Adipocyte (in vitro differentiated cells): Measurements from ENCODE around the gene MGAM2.

ENCODE experiments used
- DNase-seq: peaks from one replicate; pipeline ENCODE4 v3.0.0-alpha.2; 2015; ENCODE audit warnings: low read depth
- H3K27me3 ChIP-seq: replicated peaks from 2 replicates; pipeline ENCODE4 v1.7.0; 2013; ENCODE audit warnings: mild to moderate bottlenecking, low read length, moderate library complexity; ENCODE audit not compliant: control insufficient read depth, insufficient read depth
- H3K36me3 ChIP-seq: 2 replicates; pipeline ENCODE4 v1.7.0; 2013; ENCODE audit warnings: low read length, mild to moderate bottlenecking, moderate library complexity; ENCODE audit not compliant: control insufficient read depth, insufficient read depth, severe bottlenecking
- H3K4me1 ChIP-seq: 2 replicates; pipeline ENCODE4 v1.7.0; 2013; ENCODE audit warnings: mild to moderate bottlenecking, low read length, moderate library complexity; ENCODE audit not compliant: control insufficient read depth, insufficient read depth
- H3K4me3 ChIP-seq: 2 replicates; pipeline ENCODE4 v1.7.0; 2013; ENCODE audit warnings: mild to moderate bottlenecking, low read length, moderate library complexity
- H3K9ac ChIP-seq: 2 replicates; pipeline ENCODE4 v1.7.0; 2013; ENCODE audit warnings: mild to moderate bottlenecking, low read length, moderate library complexity
- H3K9me3 ChIP-seq: 2 replicates; pipeline ENCODE4 v1.7.0; 2013; ENCODE audit warnings: mild to moderate bottlenecking, low read length, moderate library complexity; ENCODE audit not compliant: control insufficient read depth

Gene MGAM2

DNA sequence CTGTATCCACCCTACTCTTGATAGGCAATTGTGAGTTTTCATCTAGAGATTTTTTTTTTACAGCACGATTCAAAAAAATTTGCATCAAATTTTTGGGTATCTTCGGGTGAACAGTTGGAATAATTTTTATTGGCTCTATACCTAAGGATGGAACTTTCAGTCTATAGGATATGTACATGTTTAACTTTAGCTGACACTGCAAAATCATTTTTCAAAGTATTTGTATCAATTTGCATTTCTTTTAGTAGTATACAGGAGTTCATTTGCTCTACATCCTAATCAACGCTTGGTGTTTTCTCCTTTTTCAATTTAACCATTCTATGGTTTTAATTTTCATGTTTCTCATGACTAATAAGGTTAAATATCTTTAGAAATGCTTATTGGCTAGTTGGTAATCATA lies 11.7 kb downstream of the MGAM2 start:
- no peaks in the 10 kb centered on the region for H3K9me3 ChIP-seq
- no peaks in the 10 kb centered on the region for H3K4me1 ChIP-seq
- H3K36me3 ChIP-seq: no peaks in the 10 kb centered on the region
- no peak overlapping the region for H3K9ac ChIP-seq
- H3K27me3 ChIP-seq: no peaks in the 10 kb centered on the region
- H3K4me3 ChIP-seq: no peak overlapping the region
- no peak for DNase-seq

DNA sequence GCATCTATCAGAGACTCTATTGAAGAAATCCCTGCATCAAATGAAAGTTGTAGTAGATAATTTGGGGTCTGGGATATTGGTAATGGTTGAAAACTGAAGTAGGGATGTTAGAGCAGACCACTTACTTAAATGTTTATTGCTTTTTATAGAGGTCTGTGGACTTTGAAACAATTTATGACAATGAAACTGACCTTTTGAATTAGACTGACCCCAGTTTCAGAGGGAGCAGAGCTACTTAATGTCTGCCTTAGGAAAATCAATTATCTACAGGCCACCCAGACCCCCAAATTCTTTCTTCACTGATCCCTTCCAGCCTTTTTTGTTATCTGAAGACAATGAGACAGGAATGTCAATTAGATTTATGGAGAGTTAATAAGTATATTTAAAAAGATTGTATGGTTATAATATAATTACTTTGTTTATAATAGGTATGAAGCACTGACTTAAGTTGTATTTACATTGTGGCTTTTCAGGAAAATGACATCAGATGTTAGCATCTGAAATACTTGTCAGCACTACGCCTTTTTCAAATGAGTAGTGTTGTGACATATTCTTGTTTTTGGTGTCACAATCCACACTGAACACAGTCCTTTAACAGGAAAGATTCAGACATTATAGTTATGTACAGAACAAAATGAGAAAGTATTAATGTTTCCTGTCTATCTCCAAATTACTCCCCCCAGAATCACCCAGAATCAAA lies 13.9 kb downstream of the MGAM2 start:
- H3K4me1 ChIP-seq: no peaks in the 10 kb centered on the region

DNA sequence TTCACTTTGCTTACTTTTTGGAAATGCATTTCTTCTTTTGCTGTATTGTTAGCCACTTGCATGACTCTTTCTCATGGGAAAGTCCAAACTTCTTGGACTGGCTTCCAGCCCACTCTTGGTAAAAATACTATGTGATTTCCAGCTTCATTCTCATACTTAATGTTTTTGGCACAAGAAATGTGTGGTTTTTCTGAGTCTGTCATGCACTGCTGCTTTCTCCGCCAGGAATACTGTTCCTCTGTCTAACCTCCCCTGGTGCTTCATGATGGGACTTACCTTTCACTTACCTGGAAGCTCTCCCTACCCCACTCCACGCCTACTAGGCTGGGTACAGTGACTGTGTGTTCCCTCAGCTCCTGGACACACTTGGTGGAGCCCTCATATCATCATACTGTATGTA lies 18.7 kb downstream of the MGAM2 start:
- no peak overlapping the region for H3K9ac ChIP-seq

More for the DNA sequence above, 13.9 kb downstream of the MGAM2 start:
- DNase-seq: no peak
- Histone ChIP-seq H3K9ac (no peak overlapping the region), H3K27me3 (no peaks in the 10 kb centered on the region), H3K9me3 (no peaks in the 10 kb centered on the region), H3K36me3 (no peaks in the 10 kb centered on the region), H3K4me3 (no peak overlapping the region)

DNA sequence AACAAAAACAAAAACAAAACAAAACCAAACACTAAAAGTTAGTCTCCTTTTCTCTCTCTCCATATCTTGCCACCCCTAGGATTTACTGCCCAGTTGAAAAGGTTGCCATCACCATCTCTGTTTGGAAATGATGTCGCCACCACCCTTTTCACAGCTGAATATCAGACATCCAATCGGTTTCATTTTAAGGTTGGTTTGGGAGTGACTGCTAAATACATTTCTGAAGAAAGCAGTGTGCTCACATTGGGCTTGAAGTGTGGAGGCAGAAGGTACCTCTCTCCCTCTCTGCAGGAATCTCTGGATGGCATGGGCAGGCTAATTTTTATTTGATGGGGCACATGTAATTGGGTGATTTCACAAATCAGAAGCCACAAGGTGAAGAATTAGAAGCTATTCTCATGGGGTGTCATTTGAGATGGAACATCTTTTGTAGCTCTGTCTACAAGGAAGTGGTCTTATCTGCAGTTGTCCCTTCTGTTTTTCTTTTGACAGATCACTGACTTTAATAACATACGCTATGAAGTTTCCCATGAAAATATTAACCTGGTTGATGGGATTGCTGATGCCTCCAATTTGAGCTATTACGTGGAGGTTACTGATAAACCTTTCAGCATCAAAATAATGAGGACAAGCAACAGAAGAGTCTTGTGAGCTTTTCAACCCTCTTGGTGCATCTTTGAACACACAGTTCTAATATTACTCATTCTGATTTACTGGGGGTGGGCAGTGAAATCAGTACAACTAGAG lies 20.1 kb downstream of the MGAM2 start:
- DNase-seq: no peak
- Histone ChIP-seq H3K4me3 (no peak overlapping the region), H3K4me1 (no peaks in the 10 kb centered on the region), H3K9ac (no peak overlapping the region), H3K9me3 (no peaks in the 10 kb centered on the region), H3K36me3 (no peaks in the 10 kb centered on the region), H3K27me3 (no peaks in the 10 kb centered on the region)

More for the DNA sequence above, 18.7 kb downstream of the MGAM2 start:
- Histone ChIP-seq H3K4me1 (no peaks in the 10 kb centered on the region), H3K9me3 (no peaks in the 10 kb centered on the region), H3K36me3 (no peaks in the 10 kb centered on the region), H3K27me3 (no peaks in the 10 kb centered on the region), H3K4me3 (no peak overlapping the region)
- DNase-seq: no peak

DNA sequence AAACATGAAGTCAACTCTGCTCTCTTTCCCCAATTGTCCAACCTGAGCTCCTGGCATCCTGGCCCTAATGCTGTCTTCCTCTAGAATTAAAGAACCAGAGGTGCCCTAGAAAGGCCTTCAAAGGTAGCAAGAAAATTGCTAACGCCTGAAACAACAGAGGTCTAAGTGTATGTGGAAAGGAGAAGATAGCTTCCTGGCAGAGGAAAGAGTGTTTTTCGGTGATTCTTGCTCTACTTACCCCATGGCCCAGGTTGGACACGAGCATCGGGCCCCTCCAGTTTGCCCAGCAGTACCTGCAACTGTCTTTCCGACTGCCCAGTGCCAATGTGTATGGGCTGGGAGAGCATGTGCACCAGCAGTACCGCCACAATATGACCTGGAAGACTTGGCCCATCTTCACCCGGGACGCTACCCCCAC lies 22.2 kb downstream of the MGAM2 start:
- no peaks in the 10 kb centered on the region for H3K27me3 ChIP-seq
- H3K9me3 ChIP-seq: no peaks in the 10 kb centered on the region
- DNase-seq: no peak
- H3K4me1 ChIP-seq: no peaks in the 10 kb centered on the region
- H3K4me3 ChIP-seq: no peak overlapping the region
- H3K9ac ChIP-seq: no peak overlapping the region
- H3K36me3 ChIP-seq: no peaks in the 10 kb centered on the region

DNA sequence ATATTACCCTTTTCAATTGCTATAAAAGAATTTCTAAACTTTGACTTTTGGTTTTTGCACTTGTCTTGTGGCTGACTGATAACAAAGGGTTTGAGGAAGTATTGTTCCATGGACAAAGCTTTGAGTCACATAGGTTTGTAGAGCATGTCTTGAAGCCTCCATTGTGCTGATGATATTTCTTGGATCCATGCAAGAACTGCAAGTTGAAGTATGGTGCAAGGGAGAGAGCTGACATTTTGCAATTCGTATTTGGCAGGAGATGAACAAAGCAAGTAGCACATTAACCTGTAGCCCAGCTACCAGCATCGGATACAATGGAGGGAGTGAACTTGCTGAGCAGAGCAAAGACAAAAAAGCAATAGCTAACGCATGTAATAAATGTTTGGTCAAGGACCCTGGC lies 23.4 kb downstream of the MGAM2 start:
- H3K9me3 ChIP-seq: no peaks in the 10 kb centered on the region
- no peaks in the 10 kb centered on the region for H3K27me3 ChIP-seq
- DNase-seq: no peak
- no peaks in the 10 kb centered on the region for H3K4me1 ChIP-seq
- H3K36me3 ChIP-seq: no peaks in the 10 kb centered on the region
- no peak overlapping the region for H3K4me3 ChIP-seq
- H3K9ac ChIP-seq: no peak overlapping the region

DNA sequence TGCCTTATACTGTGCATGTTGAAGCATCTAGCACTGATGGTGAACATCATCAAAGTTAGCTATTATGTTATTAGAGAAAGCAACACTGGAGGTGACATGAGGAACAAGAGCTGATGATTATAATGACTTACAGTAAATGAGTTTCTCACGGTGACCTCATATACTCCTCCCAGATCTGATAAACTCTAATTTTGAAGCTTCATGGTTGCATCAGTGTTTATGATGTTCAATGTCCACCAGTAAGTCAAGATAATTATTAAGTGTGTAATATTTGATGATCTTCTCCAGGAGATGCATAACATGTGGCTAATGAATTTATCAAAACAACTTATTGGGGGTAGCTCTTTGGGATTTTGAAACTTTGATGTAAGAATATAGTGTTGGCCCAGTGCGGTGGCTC lies 27.5 kb downstream of the MGAM2 start:
- no peak for DNase-seq
- H3K27me3 ChIP-seq: no peaks in the 10 kb centered on the region
- no peaks in the 10 kb centered on the region for H3K36me3 ChIP-seq
- no peak overlapping the region for H3K9ac ChIP-seq
- H3K9me3 ChIP-seq: no peaks in the 10 kb centered on the region
- H3K4me3 ChIP-seq: no peak overlapping the region
- H3K4me1 ChIP-seq: no peaks in the 10 kb centered on the region

DNA sequence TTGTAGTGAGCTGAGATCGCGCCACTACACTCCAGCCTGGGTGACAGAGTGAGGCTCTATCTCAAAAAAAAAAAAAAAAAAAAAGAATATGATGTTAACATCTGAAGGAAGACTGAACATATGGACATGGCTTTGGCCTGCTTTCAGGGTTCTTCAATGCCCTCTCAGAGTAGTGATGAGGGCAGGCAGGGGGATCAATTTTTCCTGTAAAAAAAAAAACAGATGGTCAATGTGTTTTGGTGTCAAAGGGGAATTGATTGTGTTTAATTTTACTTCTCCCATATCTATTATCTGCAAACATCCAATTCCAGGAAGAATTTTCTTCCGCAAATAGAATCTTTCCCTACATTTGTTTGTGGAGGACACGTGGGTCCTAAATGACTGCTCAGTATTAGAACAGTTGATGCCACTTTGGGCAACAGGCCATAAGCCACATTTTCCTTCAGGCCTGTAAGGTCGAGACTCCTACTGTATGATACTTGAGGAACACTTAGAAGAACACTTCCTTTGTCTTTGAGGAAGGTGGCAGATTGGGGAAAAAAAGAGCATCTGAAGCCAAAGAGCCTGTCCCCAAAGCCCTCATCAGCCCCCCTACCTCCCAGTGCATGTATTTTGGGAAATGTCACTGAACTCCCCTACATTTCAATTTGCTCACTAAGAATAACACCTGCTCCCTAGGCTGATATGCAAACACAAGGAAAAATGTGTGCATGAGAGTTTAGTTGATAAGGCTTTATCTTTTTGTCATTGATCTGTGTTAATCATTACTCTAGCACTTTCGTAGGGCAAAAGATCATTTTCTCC lies 28.3 kb downstream of the MGAM2 start:
- H3K4me1 ChIP-seq: no peaks in the 10 kb centered on the region
- no peaks in the 10 kb centered on the region for H3K36me3 ChIP-seq
- DNase-seq: no peak
- no peaks in the 10 kb centered on the region for H3K9me3 ChIP-seq
- no peaks in the 10 kb centered on the region for H3K27me3 ChIP-seq
- no peak overlapping the region for H3K9ac ChIP-seq
- H3K4me3 ChIP-seq: no peak overlapping the region

DNA sequence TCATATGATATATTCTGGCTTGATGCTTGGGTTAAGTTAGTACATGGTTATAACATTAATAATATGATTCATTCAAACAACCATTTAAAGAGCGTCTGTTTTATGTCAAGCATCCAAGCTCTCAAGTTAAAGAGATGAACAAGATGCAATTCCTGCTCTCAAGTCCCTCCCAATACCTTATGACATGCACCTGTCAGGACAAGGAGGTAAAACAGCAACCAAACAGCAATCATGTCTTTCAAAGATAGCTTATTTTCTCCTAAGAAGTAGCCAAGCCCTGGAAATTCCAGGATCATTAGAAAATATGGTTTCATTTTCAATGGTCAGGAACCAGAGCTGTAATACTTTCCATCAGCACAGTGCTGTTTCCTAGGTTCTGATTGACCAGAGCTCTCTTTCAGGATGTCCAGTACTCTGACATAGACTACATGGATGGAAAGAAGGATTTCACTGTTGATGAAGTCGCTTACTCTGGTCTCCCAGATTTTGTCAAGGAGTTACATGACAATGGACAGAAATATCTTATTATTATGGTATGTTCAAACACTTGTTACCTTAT lies 29.0 kb downstream of the MGAM2 start:
- no peaks in the 10 kb centered on the region for H3K27me3 ChIP-seq
- no peaks in the 10 kb centered on the region for H3K36me3 ChIP-seq
- no peak for DNase-seq
- no peak overlapping the region for H3K4me3 ChIP-seq
- no peaks in the 10 kb centered on the region for H3K9me3 ChIP-seq
- no peak overlapping the region for H3K9ac ChIP-seq
- no peaks in the 10 kb centered on the region for H3K4me1 ChIP-seq

DNA sequence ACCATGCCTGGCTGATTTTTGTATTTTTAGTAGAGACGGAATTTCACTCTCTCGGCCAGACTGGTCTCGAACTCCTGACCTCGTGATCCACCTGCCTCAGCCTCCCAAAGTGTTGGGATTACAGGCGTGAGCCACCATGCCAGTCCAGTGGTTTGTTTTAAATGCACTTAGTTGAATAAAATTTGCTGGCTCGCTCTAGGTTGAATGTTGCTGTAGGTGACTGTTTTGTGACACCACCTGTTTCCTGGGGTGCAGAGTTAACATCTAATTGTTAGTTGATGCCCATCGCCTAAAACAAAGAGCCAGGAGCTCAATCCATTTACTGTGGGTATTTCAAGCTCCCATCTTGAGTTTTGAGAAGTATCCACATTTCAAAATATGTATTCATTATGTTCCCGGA lies 31.2 kb downstream of the MGAM2 start:
- Histone ChIP-seq H3K36me3 (no peaks in the 10 kb centered on the region), H3K9ac (no peak overlapping the region), H3K4me1 (no peaks in the 10 kb centered on the region), H3K4me3 (no peak overlapping the region), H3K27me3 (no peaks in the 10 kb centered on the region), H3K9me3 (no peaks in the 10 kb centered on the region)
- no peak for DNase-seq

DNA sequence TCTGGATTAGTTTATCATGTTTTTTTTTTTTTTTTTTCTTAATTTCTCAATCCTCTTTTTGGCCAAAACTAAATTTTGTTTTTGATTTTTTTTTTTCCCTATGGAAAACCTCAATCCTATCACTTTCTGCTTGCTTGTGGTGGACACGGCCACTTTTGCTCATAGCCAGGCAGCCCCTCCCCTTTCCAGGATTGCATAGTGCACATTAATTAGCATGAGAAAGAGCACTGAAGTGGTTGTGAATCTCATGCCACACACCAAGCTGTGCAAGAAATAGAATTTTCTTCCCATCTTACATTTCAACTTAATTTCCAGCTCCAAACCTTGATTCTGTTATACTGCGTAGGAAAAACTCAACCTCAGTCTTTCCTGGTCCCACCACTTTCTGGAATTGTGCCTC lies 34.6 kb downstream of the MGAM2 start:
- Histone ChIP-seq H3K36me3 (no peaks in the 10 kb centered on the region), H3K4me1 (no peaks in the 10 kb centered on the region), H3K27me3 (no peaks in the 10 kb centered on the region), H3K9me3 (no peaks in the 10 kb centered on the region), H3K4me3 (no peak overlapping the region), H3K9ac (no peak overlapping the region)
- DNase-seq: no peak
